WTC11 (cell line): ENCODE results near the gene ZNF574. TPM values are rescaled to one million over a fixed set of nuclear protein-coding genes. Genes with fewer than 3 reads are reported as not detected.

Experiments used
- ATAC-seq: fragments of 200-7000 bp; cut with Tn5 transposase; 2 replicates; pipeline ENCODE4 v1.10.0; 2021; ENCODE audit warnings: mild to moderate bottlenecking, moderate library complexity
- CTCF ChIA-PET: fragments of 300-600 bp; sonication (Branson Sonifier 250); formaldehyde crosslinking; loops from one replicate; lab custom pipeline; 2021; ENCODE audit warnings: antibody characterized with exemption; lab: Charles Lee
- POLR2A ChIA-PET: fragments of 350-600 bp; sonication (Branson Sonifier 250); formaldehyde crosslinking; loops from one replicate; lab custom pipeline; 2021; ENCODE audit warnings: antibody characterized with exemption; lab: Charles Lee
- DNase-seq: peaks from one replicate; pipeline ENCODE4 v3.0.0; 2021; ENCODE audit warnings: low spot score
- H3K27ac Mint-ChIP-seq: 2 replicates; pipeline ENCODE4 v1.8.0; 2021; ENCODE audit warnings: mixed read lengths
- H3K27me3 Mint-ChIP-seq: 2 replicates; pipeline ENCODE4 v1.8.0; 2021; ENCODE audit warnings: low read depth, mild to moderate bottlenecking, moderate library complexity, mixed read lengths
- H3K36me3 Mint-ChIP-seq: 2 replicates; pipeline ENCODE4 v1.8.0; 2021; ENCODE audit warnings: mixed read lengths
- H3K4me1 Mint-ChIP-seq: 2 replicates; pipeline ENCODE4 v1.8.0; 2022; ENCODE audit warnings: mixed read lengths
- H3K4me3 Mint-ChIP-seq: 2 replicates; pipeline ENCODE4 v1.8.0; 2021; ENCODE audit warnings: mild to moderate bottlenecking, moderate library complexity, mixed read lengths
- H3K9me3 Mint-ChIP-seq: 2 replicates; pipeline ENCODE4 v1.8.0; 2021; ENCODE audit warnings: mixed read lengths
- CREB1 ChIP-seq: sonication (generic); formaldehyde crosslinking; IDR thresholded peaks from 2 replicates; pipeline ENCODE4 v1.8.0; 2023; ENCODE audit warnings: mild to moderate bottlenecking, missing genetic modification reagents
- E2F1 ChIP-seq: sonication (generic); formaldehyde crosslinking; IDR thresholded peaks from 2 replicates; pipeline ENCODE4 v1.8.0; 2022; ENCODE audit warnings: mild to moderate bottlenecking, missing genetic modification reagents
- E2F5 ChIP-seq: sonication (generic); formaldehyde crosslinking; IDR thresholded peaks from 2 replicates; pipeline ENCODE4 v1.8.1; 2022; ENCODE audit warnings: mild to moderate bottlenecking, moderate library complexity, missing genetic modification reagents
- FOXJ3 ChIP-seq: sonication (generic); formaldehyde crosslinking; IDR thresholded peaks from 2 replicates; pipeline ENCODE4 v1.9.0; 2021; ENCODE audit warnings: missing genetic modification reagents, mild to moderate bottlenecking, borderline replicate concordance
- KAT7 ChIP-seq: sonication (generic); formaldehyde crosslinking; IDR thresholded peaks from 2 replicates; pipeline ENCODE4 v1.8.1; 2023; ENCODE audit warnings: missing genetic modification reagents, mild to moderate bottlenecking, borderline replicate concordance
- MAX ChIP-seq: sonication (generic); formaldehyde crosslinking; IDR thresholded peaks from 2 replicates; pipeline ENCODE4 v1.8.0; 2022; ENCODE audit warnings: mild to moderate bottlenecking, missing genetic modification reagents
- NFE2L1 ChIP-seq: sonication (generic); formaldehyde crosslinking; IDR thresholded peaks from 2 replicates; pipeline ENCODE4 v1.8.1; 2023; ENCODE audit warnings: missing genetic modification reagents
- PRRX2 ChIP-seq: fragments of 250-450 bp; sonication (Bioruptor Pico); IDR thresholded peaks from 2 replicates; pipeline ENCODE4 v1.8.0; 2021; ENCODE audit warnings: mild to moderate bottlenecking
- TCF7 ChIP-seq: sonication (generic); formaldehyde crosslinking; IDR thresholded peaks from 2 replicates; pipeline ENCODE4 v1.8.0; 2022; ENCODE audit warnings: mild to moderate bottlenecking, low read depth, missing genetic modification reagents, moderate library complexity
- ZBTB21 ChIP-seq: sonication (generic); formaldehyde crosslinking; IDR thresholded peaks from 2 replicates; pipeline ENCODE4 v1.8.1; 2023; ENCODE audit warnings: mild to moderate bottlenecking, missing genetic modification reagents, borderline replicate concordance
- ZMAT4 ChIP-seq: fragments of 250-450 bp; sonication (Bioruptor Pico); IDR thresholded peaks from 2 replicates; pipeline ENCODE4 v1.9.0; 2021; ENCODE audit warnings: mild to moderate bottlenecking
- ZNF423 ChIP-seq: fragments of 250-450 bp; sonication (Bioruptor Pico); IDR thresholded peaks from 2 replicates; pipeline ENCODE4 v2.1.2; 2022; ENCODE audit warnings: mild to moderate bottlenecking, moderate library complexity
- ZNF512 ChIP-seq: sonication (generic); formaldehyde crosslinking; IDR thresholded peaks from 2 replicates; pipeline ENCODE4 v1.8.1; 2022; ENCODE audit warnings: missing genetic modification reagents, borderline replicate concordance
- total RNA-seq: library from RNA; stranded (reverse); gene quantifications from 3 replicates; pipeline ENCODE4 v1.2.3, GENCODE V29; 2021
- TF ChIP-seq, protein P1 (sequence below): sonication (generic); formaldehyde crosslinking; IDR thresholded peaks from 2 replicates; pipeline ENCODE4 v1.8.1; 2023; ENCODE audit warnings: mild to moderate bottlenecking, missing genetic modification reagents, borderline replicate concordance

Gene ZNF574
- total RNA-seq, 1 experiment from 2014 or later, result 30.6 TPM

GRCh38 chr19:42108527-42109389 is 32.8 kb downstream of the ZNF574 start (continued):
- TF ChIP-seq, protein P1, sequence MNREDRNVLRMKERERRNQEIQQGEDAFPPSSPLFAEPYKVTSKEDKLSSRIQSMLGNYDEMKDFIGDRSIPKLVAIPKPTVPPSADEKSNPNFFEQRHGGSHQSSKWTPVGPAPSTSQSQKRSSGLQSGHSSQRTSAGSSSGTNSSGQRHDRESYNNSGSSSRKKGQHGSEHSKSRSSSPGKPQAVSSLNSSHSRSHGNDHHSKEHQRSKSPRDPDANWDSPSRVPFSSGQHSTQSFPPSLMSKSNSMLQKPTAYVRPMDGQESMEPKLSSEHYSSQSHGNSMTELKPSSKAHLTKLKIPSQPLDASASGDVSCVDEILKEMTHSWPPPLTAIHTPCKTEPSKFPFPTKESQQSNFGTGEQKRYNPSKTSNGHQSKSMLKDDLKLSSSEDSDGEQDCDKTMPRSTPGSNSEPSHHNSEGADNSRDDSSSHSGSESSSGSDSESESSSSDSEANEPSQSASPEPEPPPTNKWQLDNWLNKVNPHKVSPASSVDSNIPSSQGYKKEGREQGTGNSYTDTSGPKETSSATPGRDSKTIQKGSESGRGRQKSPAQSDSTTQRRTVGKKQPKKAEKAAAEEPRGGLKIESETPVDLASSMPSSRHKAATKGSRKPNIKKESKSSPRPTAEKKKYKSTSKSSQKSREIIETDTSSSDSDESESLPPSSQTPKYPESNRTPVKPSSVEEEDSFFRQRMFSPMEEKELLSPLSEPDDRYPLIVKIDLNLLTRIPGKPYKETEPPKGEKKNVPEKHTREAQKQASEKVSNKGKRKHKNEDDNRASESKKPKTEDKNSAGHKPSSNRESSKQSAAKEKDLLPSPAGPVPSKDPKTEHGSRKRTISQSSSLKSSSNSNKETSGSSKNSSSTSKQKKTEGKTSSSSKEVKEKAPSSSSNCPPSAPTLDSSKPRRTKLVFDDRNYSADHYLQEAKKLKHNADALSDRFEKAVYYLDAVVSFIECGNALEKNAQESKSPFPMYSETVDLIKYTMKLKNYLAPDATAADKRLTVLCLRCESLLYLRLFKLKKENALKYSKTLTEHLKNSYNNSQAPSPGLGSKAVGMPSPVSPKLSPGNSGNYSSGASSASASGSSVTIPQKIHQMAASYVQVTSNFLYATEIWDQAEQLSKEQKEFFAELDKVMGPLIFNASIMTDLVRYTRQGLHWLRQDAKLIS (CRISPR knock-in tag), result no peak
- TF ChIP-seq CREB1 (CRISPR knock-in tag), result no peak
- TF ChIP-seq ZNF423, result no peak
- no peak for TF ChIP-seq E2F1 (CRISPR knock-in tag)
- TF ChIP-seq FOXJ3 (CRISPR knock-in tag), result no peak

DNA sequence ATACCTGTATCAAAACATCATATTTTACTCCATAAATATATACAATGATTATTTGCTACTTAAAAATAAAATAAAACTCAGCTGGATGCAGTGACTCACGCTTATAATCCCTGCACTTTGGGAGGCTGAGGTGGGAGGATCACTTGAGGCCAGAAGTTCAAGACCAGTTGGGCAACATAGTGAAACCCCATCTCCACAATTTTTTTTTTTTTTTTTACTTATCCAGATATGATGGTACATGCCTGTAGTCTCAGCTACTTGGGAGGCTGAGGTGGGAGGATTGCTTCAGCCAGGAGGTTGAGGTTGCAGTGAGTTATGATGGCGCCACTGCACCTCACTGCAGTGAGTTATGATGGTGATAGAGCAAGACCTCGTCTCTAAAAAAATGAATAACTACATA is 33.9 kb downstream of the ZNF574 start:
- Mint-ChIP-seq H3K4me1 (peaks cover 21% of the 10 kb centered on the region), H3K27me3 (peaks cover 22% of the 10 kb centered on the region), H3K27ac (no peak overlapping the region), H3K9me3 (no peaks in the 10 kb centered on the region), H3K36me3 (no peaks in the 10 kb centered on the region), H3K4me3 (no peak overlapping the region)
- TF ChIP-seq NFE2L1 (CRISPR knock-in tag) (no peak), KAT7 (no peak)
- DNase-seq (no peak), ATAC-seq (no peak)
- POLR2A ChIA-PET, result interaction anchor here (0.7 kb wide), 1 partner anchor 137 kb away, joined by 3 read pairs; no protein-coding TSS in a partner anchor
- CTCF ChIA-PET, result interaction anchor here (0.6 to 2.9 kb wide), 7 partner anchors 14 to 329 kb away, joined by 3 to 34 read pairs (median 4); no protein-coding TSS in a partner anchor

DNA sequence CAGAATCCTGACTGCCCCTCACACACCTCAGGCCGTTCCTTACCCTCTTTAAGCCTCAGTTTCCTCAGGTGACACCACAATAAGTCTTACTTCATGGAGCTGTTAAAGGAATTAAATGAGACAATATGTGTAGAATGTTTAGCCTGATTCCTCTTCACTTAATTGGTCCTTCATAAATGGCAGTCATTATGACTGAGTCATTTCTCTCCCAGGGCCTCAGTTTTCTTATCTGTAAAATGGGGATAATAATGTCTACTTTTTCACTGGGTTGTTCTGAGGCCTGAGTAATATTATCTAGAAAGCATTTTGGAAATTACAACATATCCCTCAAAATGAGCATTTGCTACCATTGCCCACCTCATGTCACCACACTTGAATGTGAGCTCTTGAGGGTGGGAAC is 34.7 kb downstream of the ZNF574 start:
- DNase-seq, result no peak
- no peak for ATAC-seq
- Mint-ChIP-seq H3K27ac (no peak overlapping the region), H3K36me3 (no peaks in the 10 kb centered on the region), H3K9me3 (no peaks in the 10 kb centered on the region), H3K4me3 (no peak overlapping the region), H3K4me1 (peaks cover 21% of the 10 kb centered on the region), H3K27me3 (peaks cover 15% of the 10 kb centered on the region)
- POLR2A ChIA-PET, result no interaction called here
- TF ChIP-seq TCF7 (CRISPR knock-in tag) (no peak), ZMAT4 (no peak), ZNF512 (no peak), E2F5 (CRISPR knock-in tag) (no peak), PRRX2 (CRISPR knock-in tag) (no peak), MAX (CRISPR knock-in tag) (no peak), ZBTB21 (CRISPR knock-in tag) (no peak)
- CTCF ChIA-PET, result interaction anchor here (1.2 to 2.9 kb wide), 3 partner anchors 14 to 290 kb away, joined by 3 to 34 read pairs (median 5); no protein-coding TSS in a partner anchor
